ENCODE measurements around the gene IL6ST. TPM values are rescaled to one million over a fixed set of nuclear protein-coding genes. Genes with fewer than 3 reads are reported as not detected.
A peak's percentile ranks its signal among the peaks of the same experiment; 100 is the strongest.
"Not testable (repeated sequence)": the region's sequence is repeated elsewhere in the genome, so short reads cannot be mapped to it uniquely, and the experiment has no call there.

IL6ST gene
- total RNA-seq, 1 experiment from 2014 or later, result 7.8 TPM

DNA sequence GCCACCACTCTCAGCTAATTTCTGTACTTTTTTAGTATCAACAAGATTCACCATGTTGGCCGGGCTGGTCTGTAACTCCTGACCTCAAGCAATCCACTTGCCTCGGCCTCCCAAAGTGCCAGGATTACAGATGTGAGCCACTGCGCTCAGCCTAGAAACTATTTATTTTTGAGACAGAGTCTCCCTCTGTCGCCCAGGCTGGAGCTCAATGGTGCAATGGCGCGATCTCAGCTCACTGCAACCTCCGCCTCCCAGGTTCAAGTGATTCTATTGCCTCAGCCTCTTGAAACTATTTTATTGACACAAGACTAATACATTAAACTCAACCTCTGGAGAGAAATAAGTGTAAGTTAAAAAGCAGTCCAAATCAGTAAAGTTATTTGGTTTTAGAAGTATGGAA is 34.0 kb downstream of the IL6ST start:
- no peak overlapping the region for H3K4me3 ChIP-seq (ENCODE audit: insufficient read depth, low read depth, low read length)
- no peak for DNase-seq
- H3K27me3 ChIP-seq (ENCODE audit: control insufficient read depth, insufficient read depth, low read length), result no peaks in the 10 kb centered on the region
- no peaks in the 10 kb centered on the region for H3K36me3 ChIP-seq (replicated peaks; ENCODE audit: control insufficient read depth, insufficient read depth, low read length)

DNA sequence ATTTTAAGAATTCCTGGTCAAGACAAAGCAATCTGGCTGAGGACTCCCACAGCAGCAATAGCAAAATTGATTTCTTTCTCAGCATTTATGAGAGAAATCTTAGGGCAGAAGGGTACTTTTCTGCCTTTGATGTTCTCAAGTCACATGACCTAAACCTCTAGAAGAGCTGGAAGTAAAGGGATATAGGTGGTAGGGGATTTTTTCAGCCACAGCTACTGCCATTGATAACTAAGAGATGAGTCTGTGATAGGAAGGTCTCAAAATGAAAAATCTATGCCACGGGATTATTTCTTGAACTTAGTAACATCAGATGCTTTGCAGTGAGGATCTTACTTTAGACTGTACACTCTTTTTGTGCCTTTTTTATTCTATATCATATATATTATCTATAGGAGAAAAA is 35.6 kb downstream of the IL6ST start:
- Histone ChIP-seq H3K4me3 (ENCODE audit: insufficient read depth, low read depth, low read length) (no peak overlapping the region), H3K27me3 (ENCODE audit: control insufficient read depth, insufficient read depth, low read length) (no peaks in the 10 kb centered on the region), H3K36me3 (replicated peaks; ENCODE audit: control insufficient read depth, insufficient read depth, low read length) (no peaks in the 10 kb centered on the region)
- DNase-seq, result no peak

DNA sequence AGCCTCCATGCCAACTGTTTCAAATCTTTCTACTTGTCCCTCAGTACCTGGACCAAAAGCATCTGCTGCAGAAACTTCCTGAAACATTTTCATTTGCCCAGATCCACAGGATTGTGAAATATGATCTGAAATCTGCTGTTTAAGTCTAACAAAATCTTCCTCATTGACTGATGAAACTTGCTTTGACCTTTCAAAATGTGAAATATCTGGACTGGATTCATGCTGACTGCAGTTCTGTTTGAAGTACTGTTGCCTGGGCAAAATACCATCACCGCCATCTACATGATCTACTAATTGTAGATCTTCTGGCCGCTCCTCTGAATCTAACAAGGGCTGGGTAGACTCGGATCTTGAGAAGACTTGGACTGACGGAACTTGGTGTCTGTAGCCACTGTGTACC is 53.6 kb downstream of the IL6ST start:
- DNase-seq; H3K36me3 ChIP-seq (replicated peaks; ENCODE audit: control insufficient read depth, insufficient read depth, low read length); H3K27me3 ChIP-seq (ENCODE audit: control insufficient read depth, insufficient read depth, low read length); H3K4me3 ChIP-seq (ENCODE audit: insufficient read depth, low read depth, low read length): not testable (repeated sequence)

DNA sequence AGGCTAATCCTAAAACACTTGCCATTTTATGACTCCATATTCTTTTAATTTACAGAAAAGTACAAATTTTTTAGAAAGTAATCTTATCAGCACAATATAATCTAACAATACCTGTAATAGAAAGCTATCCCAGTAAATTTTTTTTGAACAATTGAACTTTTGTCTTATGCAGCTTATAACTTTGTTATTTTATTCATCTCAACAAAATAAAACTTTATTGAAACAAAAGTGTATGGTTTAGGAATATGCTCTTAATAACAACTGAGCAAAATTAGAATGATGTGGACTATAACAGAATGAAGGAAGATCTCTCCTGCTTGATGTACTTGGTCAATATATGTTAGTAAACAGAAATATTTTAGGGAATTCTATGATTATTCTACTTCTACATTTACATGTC is 57.2 kb downstream of the IL6ST start:
- not testable (repeated sequence) for H3K4me3 ChIP-seq (ENCODE audit: insufficient read depth, low read depth, low read length); DNase-seq; H3K36me3 ChIP-seq (replicated peaks; ENCODE audit: control insufficient read depth, insufficient read depth, low read length); H3K27me3 ChIP-seq (ENCODE audit: control insufficient read depth, insufficient read depth, low read length)

DNA sequence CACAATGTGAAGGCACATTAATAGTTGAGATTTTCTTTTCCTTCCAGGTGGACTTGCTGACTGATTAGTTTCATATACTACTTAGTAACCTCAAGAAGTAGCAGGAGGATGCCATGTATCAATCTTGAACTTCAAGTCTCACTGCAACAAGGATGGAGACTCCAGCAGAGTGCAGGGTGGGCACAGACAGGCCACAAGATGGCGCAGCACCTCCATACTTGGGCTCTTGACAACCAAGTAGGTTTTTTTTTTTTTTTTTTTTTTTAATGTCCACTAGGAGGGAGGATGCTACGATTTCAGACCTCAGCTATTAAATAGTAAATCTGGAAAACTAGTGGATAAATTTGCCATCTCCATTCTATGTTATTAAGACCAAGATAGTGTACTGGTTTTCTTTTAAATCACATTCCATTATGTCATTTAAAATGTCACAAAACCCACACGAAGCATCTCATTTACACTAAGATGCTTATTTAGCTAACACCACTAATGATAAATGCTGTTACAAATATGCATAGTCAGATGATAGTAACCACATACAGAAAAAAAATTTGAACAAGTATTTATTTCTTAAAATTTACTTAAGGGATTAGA is 58.6 kb downstream of the IL6ST start:
- Histone ChIP-seq H3K27me3 (ENCODE audit: control insufficient read depth, insufficient read depth, low read length) (no peaks in the 10 kb centered on the region), H3K36me3 (replicated peaks; ENCODE audit: control insufficient read depth, insufficient read depth, low read length) (no peaks in the 10 kb centered on the region), H3K4me3 (ENCODE audit: insufficient read depth, low read depth, low read length) (no peak overlapping the region)
- peak; percentile 77 for DNase-seq

DNA sequence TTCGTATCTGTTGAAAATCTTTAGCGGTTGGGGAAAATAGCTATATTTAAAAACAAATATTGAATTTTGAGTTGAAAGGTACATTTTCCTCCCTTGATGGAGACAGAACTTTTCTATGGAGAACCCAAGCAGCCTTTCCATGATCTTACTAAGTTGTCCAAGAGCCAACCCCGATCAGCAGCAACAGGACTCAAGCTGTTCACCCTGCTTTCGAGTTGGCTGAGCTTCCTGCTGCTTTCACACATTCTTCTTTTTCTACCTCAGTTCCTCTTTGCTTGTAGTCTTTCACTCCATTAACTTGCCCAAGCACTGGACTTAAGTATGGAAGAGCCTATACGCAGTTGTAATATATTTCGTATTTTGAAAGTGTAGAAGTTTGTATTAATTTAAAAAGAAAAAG is 59.4 kb downstream of the IL6ST start:
- peak; percentile 4 for DNase-seq
- Histone ChIP-seq H3K27me3 (ENCODE audit: control insufficient read depth, insufficient read depth, low read length) (no peaks in the 10 kb centered on the region), H3K4me3 (ENCODE audit: insufficient read depth, low read depth, low read length) (no peak overlapping the region), H3K36me3 (replicated peaks; ENCODE audit: control insufficient read depth, insufficient read depth, low read length) (no peaks in the 10 kb centered on the region)

DNA sequence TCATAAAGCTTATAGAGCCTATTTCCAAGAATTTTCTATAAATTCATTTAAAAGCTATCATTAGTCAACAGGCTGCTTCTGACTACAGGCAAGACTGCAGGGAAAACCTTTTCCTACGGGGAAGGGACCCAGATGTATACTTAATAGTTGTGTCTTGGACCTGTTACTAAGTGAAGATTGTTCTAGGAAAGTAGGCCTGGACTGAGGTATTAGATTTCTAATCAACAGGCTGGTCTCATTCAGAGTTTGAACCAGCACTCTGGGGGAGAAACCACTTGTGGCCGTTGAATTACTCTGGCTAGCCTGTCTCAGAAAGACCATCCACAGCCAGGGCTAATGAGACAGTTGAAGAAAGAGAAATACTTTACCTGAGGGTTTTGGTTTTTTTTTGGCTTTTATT is 60.0 kb downstream of the IL6ST start:
- Histone ChIP-seq H3K36me3 (replicated peaks; ENCODE audit: control insufficient read depth, insufficient read depth, low read length) (no peaks in the 10 kb centered on the region), H3K27me3 (ENCODE audit: control insufficient read depth, insufficient read depth, low read length) (no peaks in the 10 kb centered on the region), H3K4me3 (ENCODE audit: insufficient read depth, low read depth, low read length) (no peak overlapping the region)
- DNase-seq, result peak; percentile 7

DNA sequence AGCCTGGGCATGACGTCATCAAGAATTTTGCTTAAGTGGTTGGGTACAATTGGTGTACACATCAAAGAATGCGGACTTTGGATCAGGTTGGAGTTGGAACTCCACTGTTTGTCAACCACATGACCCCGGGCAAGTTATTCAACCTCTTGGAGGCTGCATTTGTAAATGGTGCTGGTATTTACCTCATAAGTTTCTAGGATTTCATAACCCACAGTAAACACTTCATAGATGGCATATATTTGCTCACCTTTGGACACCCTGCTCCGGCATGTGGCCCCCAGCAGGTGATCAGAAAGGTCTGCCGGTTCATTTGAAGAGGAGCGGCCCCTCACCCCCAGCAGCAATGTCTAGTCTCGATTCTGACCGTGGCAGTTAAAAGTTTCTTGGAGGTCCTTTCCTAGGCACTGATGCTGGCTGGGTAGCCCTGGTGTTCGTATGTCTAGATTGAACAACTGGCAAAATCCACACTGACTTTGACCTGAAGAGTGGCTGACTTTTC is 60.6 kb downstream of the IL6ST start:
- H3K27me3 ChIP-seq (ENCODE audit: control insufficient read depth, insufficient read depth, low read length), result no peaks in the 10 kb centered on the region
- DNase-seq, result peak; percentile 10
- no peaks in the 10 kb centered on the region for H3K36me3 ChIP-seq (replicated peaks; ENCODE audit: control insufficient read depth, insufficient read depth, low read length)
- no peak overlapping the region for H3K4me3 ChIP-seq (ENCODE audit: insufficient read depth, low read depth, low read length)

DNA sequence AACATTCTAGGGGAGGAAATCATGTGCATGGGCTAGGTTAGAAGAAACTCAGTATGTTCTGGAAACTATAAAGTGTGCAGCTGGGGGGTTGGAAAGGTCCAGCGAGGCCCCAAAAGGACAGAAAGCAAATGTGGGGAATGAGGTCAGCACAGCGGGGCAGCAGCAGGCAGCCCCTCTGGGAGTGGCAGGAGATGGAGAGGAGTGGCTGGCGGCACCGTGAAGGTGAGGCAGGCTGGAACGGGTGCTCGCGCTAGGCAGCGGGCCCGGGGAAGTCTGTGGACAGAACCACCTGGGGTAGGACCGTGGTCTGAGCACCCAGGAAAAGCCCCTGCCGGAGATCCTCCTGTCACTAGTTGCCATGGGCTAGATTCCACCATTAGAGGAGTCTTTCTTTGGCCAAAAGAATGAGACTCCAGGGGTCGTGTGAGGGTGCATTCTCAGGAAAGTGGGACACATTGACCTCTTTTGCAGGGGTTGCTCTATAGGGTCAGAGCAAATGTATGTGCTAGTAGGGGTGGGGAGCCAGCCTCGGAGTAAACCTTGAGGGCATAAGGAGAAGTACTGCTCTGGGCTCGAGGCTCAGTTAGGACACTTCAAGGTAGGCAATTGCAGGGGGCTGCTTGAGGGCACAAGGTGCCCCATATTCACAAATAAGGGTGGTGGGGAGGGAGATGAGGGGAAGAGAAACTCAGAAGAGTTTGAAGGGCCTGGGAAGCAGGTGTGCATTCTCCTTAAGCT is 61.2 kb downstream of the IL6ST start:
- H3K36me3 ChIP-seq (replicated peaks; ENCODE audit: control insufficient read depth, insufficient read depth, low read length), result no peaks in the 10 kb centered on the region
- no peak overlapping the region for H3K4me3 ChIP-seq (ENCODE audit: insufficient read depth, low read depth, low read length)
- DNase-seq, result peak; percentile 29
- no peaks in the 10 kb centered on the region for H3K27me3 ChIP-seq (ENCODE audit: control insufficient read depth, insufficient read depth, low read length)

DNA sequence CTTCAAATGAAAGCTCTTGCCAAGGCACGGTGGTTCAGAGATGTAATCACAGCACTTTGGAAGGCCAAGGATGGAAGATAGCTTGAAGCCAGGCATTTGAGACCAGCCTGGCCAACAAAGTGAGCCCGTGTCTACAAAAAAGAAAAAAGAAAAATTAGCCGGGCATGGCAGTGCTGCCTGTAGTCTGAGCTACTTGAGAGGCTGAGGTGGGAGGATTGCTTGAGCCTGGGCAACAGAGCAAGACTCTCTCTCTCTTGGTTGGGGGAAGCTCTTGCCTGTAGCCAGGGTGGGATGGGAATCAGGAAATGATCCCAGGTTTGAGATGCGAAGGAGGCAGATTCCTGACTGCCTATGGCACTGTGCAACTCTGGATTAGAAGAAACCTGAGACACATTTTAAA is 62.1 kb downstream of the IL6ST start:
- peak; percentile 5 for DNase-seq
- Histone ChIP-seq H3K36me3 (replicated peaks; ENCODE audit: control insufficient read depth, insufficient read depth, low read length) (no peaks in the 10 kb centered on the region), H3K27me3 (ENCODE audit: control insufficient read depth, insufficient read depth, low read length) (no peaks in the 10 kb centered on the region), H3K4me3 (ENCODE audit: insufficient read depth, low read depth, low read length) (no peak overlapping the region)

DNA sequence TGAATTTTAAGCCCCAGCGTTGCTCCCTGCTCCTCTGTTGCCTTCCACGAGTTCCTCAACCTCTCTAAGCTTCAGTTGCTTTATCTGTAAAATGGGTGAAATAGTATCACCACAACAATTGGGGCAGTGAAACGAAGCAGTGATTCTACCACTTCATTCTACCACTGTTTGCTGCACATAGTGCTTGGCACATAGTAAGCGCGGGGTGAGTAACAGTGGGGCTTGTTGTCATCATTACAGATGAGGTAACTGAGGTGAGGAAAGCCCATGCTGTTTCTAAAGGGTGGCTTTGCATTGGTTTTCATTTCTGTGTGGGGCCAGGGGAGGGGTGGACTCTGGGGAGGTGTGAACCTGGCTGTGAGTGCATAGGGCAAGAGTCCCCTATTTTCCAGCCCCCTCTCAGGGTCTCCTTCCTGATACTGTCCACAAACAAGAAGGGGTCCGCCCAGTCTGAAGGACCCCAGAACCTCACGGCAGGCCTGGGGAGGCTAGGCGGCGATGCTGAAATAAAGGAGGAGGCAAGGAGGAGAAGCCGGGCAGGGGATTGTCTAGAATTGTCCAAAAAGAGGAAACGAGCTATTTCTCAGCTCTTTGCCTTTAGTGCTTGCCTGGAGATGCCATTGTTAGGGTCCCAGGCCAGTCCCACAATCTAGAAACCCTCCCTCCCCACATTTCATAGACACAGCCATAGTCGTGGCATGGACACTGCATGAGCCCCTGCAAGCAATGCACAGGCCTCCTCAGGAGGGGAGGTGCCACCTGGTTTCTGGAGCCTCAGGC is 65.6 kb downstream of the IL6ST start:
- no peaks in the 10 kb centered on the region for H3K36me3 ChIP-seq (replicated peaks; ENCODE audit: control insufficient read depth, insufficient read depth, low read length)
- peak; percentile 10 for DNase-seq
- no peaks in the 10 kb centered on the region for H3K27me3 ChIP-seq (ENCODE audit: control insufficient read depth, insufficient read depth, low read length)
- H3K4me3 ChIP-seq (ENCODE audit: insufficient read depth, low read depth, low read length), result no peak overlapping the region

DNA sequence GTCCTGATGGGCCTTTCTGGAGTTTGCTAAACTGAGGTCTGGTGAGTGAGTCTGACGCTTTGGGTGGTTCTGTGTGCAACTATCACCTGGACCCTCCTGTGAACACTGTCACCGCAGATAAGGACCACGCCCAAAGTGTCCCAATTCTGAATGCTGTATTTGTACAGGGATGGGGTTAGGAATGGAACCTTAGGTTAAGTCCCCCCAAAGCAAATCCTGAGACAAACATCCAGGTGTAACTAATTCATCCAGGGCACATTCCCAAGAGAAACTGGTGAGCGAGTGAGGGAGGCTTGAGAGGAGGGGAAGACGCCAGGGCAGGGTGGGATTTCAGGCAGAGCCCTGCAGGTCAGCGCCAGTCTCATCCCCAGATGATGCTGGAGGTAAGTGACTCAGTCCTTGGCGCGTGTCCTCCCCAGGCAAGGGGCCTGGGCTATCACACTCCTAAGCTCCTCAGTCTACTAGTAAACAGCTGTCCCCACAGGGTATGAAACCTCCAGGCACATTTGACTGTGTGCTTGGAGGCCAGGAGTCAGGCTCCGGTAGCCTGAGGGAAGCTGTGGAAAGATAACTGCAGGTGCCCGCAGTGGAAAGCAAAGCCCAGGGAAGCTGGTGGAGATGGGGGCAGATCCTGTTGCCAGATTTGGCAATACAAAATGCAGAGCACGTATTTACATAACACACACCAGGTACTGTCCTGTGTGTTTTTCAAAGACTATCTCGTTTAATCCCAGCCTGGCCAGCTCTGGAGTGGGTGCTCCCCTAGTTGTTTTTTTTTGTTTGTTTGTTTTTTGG is 66.7 kb downstream of the IL6ST start:
- Histone ChIP-seq H3K27me3 (ENCODE audit: control insufficient read depth, insufficient read depth, low read length) (no peaks in the 10 kb centered on the region), H3K36me3 (replicated peaks; ENCODE audit: control insufficient read depth, insufficient read depth, low read length) (no peaks in the 10 kb centered on the region), H3K4me3 (ENCODE audit: insufficient read depth, low read depth, low read length) (no peak overlapping the region)
- peak; percentile 22 for DNase-seq

DNA sequence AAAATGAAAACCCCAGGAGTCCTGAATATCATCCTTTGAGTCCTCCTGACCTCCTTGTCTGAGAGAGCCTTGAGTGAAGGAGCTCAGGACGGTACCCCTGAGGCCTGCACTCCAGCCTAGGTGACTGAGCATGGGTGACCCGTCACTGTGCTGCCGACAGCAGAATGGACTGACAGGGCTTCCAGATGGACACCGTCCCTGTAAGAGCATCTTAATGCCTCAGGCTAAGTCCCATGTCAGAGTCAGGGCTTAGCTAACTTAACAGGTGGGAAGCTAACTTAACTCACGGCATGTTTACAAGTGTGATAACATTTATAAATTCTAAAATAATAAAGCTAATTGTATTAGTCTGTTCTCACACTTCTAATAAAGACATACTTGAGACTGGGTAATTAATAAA is 68.3 kb downstream of the IL6ST start:
- H3K36me3 ChIP-seq (replicated peaks; ENCODE audit: control insufficient read depth, insufficient read depth, low read length), result no peaks in the 10 kb centered on the region
- DNase-seq, result peak; percentile 6
- H3K4me3 ChIP-seq (ENCODE audit: insufficient read depth, low read depth, low read length), result no peak overlapping the region
- H3K27me3 ChIP-seq (ENCODE audit: control insufficient read depth, insufficient read depth, low read length), result no peaks in the 10 kb centered on the region

DNA sequence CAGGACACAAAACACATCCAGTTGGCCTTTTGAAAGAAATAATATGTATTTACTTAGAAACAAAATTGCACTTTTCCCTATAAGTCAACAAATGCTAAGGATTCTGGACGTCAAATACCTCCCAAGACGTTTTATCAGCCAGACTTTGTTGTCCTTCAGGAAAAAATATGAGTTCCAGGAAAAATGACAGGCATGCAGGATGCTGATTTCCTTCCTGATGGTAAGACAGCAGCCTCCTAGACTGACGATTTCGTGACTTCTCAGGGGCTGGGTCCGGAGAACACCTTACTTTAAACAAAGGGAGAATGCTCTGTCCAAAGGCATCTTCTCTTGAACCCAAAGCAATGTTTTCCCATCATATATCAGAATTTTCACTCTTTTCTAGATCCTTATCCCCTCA is 69.1 kb downstream of the IL6ST start:
- H3K27me3 ChIP-seq (ENCODE audit: control insufficient read depth, insufficient read depth, low read length), result no peaks in the 10 kb centered on the region
- peak; percentile 6 for DNase-seq
- H3K36me3 ChIP-seq (replicated peaks; ENCODE audit: control insufficient read depth, insufficient read depth, low read length), result no peaks in the 10 kb centered on the region
- no peak overlapping the region for H3K4me3 ChIP-seq (ENCODE audit: insufficient read depth, low read depth, low read length)

Data from H7 (cell line).